ENCODE results near the gene DNASE2.
"Not testable (repeated sequence)": the region's sequence is repeated elsewhere in the genome, so short reads cannot be mapped to it uniquely, and the experiment has no call there.

Gene DNASE2

GRCh38 chr19:12865746-12866415 lies 15.4 kb downstream of the DNASE2 start:
- no peak for DNase-seq (ENCODE audit: extremely low read depth in 1 of 2, low read depth in 1 of 2)

GRCh38 chr19:12864721-12865715 lies 16.2 kb downstream of the DNASE2 start:
- no peak for DNase-seq (ENCODE audit: extremely low read depth in 1 of 2, low read depth in 1 of 2)

GRCh38 chr19:12864143-12864542 lies 17.1 kb downstream of the DNASE2 start:
- no peak for DNase-seq (ENCODE audit: extremely low read depth in 1 of 2, low read depth in 1 of 2)

DNA sequence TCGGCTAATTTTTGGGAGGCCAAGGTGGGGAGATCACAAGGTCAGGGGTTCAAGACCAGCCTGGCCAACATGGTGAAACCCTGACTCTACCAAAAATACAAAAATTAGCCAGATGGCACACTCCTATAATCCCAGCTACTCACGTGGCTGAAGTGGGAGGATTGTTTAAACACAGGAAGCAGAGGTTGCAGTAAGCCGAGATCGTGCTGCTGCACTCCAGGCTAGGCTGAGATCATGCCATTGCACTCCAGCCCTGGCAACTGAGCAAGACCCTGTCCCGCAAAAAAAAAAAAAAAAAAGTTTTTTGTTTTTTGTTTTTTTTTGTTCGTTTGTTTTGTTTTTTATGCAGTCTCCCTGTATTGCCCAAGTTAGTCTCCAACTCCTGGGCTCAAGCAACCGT lies 21.7 kb downstream of the DNASE2 start:
- no peak for DNase-seq (ENCODE audit: extremely low read depth in 1 of 2, low read depth in 1 of 2)

GRCh38 chr19:12858041-12858928 lies 23.0 kb downstream of the DNASE2 start:
- DNase-seq (ENCODE audit: extremely low read depth in 1 of 2, low read depth in 1 of 2): no peak

DNA sequence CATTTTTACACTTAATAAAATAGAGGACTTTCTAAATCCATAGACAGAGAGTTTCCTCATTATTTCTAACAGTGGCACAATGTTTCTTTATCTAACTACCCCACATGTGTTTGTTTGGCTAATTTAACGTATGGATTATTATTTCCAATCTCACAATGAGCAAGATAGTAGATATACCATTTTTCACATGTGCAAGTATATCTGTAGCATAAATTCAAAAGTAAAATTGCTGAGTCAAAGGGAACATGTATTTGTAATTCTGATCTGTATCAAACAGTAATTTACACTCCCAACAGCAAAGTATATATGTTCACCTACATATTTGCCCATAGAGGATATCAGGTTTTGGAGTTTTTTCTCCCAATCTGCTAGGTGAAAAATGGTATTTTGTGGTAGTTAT lies 24.6 kb downstream of the DNASE2 start:
- DNase-seq (ENCODE audit: extremely low read depth in 1 of 2, low read depth in 1 of 2): no peak

DNA sequence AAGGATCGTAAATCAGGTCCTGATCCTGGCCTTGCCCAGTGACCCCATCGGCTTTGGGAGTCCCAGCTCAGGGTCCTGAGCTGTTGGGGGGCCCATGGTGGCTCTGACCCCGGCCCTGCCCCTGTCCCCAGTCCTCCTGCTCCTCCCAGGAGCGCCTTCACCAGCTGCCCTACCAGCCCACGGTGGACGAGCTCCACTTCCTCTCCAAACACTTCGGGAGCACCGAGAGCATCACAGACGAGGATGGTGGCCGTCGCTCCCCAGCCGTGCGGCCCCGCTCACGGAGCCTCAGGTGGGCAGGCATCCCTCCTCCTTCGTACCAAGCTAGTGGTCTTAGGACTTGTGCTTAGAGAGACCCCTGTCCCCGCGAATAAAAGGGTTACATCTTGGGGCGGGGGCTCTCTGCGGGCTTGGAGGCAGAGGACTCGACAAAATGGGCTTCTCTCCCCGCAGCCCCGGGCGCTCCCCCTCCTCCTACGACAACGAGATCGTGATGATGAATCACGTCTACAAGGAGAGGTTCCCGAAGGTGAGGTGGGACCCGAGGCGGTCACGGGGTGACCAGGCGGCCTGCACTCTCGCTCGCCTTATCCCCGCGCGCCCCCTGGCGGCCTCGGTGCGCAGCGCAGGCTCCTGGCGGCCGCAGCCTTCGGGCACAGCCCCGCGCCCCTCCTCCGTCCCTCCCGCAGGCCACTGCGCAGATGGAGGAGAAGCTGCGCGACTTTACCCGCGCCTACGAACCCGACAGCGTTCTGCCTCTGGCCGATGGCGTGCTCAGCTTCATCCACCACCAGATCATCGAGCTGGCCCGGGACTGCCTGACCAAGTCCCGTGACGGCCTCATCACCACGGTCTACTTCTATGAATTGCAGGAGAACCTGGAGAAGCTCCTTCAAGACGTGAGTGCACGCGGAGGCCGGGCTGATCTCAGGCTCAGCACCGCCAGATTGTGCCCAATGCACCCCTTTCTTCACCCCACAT lies 33.8 kb downstream of the DNASE2 start:
- peak; percentile 76 to 78 for DNase-seq (ENCODE audit: extremely low read depth in 1 of 2, low read depth in 1 of 2)

DNA sequence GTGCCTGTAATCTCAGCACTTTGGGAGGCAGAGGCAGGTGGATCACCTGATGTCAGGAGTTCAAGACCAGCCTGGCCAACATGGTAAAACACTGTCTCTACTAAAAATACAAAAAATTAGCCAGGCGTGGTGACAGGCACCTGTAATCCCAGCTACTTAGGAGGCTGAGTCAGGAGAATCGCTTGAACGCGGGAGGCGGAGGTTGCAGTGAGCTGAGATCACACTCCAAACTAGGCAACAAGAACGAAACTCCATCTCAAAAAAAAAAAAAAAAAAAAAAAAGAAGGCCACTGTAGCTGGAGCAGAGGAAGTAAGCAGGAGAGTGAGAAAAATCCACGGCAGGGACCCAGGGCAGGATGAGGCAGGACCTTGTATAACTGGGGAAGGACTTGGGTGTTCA lies 34.6 kb downstream of the DNASE2 start:
- not testable (repeated sequence) for DNase-seq (ENCODE audit: extremely low read depth in 1 of 2, low read depth in 1 of 2)

DNA sequence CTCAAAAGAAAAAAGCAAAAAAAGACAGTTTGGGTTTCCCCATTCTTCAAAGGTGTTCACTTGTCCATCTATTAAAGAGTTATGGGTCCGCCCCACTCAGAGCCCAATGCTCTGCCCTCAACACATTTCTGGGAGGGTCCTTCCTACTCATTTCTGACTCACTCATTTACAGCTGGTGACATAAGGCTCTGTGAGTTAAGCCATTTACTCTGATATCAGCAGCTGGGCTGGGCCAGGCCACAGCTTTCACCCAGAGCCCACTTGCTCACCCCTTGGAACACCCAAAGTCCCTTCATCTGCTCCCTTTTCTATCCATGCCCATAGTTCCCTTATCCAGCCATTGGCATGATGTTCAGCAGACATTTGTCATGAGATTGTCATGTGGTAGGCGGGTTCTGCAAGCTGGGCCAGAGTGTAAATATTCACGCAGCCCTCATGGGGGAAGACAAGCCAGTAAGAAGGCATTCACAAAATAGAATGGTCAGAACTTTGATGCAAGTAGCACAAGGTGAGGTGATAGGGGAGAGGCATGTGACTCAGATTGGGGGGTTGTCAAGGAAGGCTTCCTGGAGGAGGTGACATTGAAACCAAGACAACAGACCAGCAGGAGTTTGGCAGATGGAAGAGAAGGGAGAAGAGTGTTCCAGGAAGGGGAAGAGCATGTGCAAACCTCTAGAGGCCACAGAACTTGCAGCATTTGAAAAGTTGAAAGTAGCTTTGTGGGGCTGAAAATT lies 37.1 kb downstream of the DNASE2 start:
- no peak for DNase-seq (ENCODE audit: extremely low read depth in 1 of 2, low read depth in 1 of 2)

DNA sequence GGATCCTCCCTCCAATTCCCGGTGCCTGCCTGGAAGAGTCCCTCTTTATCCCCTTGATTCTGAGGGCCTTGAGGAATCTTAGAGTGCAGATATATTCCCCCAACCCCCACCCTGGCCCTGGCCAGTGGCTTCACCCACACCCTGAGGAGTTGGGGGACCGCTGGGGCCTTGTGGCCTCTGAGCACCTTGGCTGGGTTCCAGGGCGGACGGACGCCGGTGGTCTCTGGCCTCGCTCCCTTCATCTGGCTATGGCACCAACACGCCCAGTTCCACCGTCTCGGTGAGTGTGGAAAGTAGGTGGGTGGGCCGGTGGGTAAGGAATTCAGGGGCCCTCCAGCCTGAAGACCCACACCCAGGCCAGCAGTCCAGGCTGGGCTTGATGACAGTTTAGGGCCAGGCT lies 37.9 kb downstream of the DNASE2 start:
- no peak for DNase-seq (ENCODE audit: extremely low read depth in 1 of 2, low read depth in 1 of 2)

GRCh38 chr19:12842511-12842910 lies 38.7 kb downstream of the DNASE2 start:
- DNase-seq (ENCODE audit: extremely low read depth in 1 of 2, low read depth in 1 of 2): no peak

DNA sequence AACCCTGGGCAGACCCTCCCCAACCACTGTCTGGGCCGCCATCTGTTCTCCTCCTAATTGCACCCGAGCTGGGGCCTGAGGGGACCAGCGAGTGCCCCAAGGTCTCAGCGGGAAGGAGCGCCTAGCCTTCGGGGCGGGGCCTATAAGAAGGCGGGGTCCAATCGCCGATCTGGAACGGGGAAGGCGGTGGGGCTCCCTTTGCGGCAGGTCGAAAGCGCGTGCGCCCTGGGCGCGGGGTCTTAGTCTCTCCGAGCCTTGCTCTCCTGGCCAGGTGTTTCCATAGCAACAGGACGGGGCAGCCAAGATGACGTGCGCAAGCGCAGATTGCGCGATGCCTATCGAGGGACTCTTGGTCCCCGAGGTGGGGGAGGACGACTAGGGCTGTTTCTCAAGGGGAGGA lies 40.2 kb downstream of the DNASE2 start:
- DNase-seq (ENCODE audit: extremely low read depth in 1 of 2, low read depth in 1 of 2): no peak

- peak in 1 of 2 donors; percentile 63 for DNase-seq (ENCODE audit: extremely low read depth in 1 of 2, low read depth in 1 of 2)
Observed at GRCh38 chr19:12840091-12841079, 40.9 kb downstream of the DNASE2 start.

DNA sequence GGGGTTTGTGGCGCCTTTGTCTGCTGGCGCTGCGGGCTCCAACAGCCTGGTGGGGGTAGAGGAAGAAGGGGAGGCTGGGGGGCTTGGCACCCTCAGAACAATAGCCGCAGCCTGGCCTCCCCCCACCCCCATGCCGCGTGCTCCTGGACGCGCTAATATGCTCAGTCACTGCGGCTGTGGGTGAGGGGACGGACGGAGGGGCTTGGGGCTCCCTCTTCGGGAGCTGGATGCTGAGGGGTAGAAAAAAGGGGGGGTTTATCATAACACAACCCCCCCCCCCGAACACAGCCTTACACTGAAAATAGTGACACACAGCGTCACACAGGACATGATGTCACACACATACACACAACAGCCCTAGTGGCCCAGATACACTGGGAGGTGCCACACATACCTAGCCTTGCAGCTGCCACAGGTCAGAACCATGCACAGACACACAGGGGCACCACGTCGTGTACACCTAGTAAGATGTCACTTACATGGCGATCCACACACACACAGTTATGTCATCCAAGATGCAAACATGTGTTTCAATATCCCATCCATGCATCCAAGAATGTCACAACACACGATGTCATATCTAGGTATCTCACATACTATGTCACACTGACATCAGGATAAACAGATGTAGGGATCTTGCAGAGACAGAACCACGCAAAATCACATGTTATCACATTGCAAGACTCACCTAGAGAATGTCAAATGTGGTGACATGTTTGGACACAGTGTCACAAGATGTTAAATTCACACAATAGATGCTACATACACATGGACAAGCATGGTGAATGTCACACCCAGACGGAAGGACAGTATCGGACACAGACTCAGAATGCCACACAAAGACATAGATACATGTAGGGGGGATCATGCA lies 42.1 kb downstream of the DNASE2 start:
- no peak for DNase-seq (ENCODE audit: extremely low read depth in 1 of 2, low read depth in 1 of 2)

DNA sequence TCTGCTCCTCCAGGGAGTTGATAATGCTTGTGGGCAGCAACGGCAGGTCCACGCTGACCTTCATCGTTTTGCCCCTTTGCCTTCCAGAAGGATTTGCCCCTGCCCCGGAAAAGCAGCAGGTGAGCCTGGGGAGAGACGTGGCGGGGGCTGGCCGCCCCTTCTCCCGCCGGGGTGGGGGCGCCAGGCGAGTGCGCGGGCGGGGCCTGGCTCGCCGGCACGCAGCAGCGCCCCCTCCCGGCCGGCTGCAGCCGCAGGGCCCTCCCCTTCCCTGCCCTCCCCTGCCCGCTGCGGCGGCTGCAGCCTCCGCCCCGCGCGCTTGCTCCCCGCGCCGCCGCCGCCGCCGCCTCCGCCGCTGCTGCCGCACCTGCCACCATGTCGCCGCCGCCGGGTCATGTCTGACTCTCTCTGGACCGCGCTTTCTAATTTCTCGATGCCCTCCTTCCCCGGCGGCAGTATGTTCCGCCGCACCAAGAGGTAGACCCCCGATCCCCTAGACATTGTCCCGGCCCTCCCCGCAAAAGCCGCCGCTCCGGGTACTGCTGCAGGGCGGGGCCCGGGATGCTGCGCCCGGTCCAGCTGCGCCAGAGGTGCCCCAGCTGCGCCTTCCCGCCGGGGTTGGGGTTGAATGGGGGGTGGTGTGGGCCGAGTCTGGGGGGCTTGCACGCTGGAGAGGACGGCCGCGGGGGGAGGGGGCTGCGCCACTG lies 42.9 kb downstream of the DNASE2 start, which contains the start of gene MAST1:
Gene MAST1 (plus strand): TSS at position 334 of the 704 bp plus-strand sequence. CDS start 58 bp downstream, at position 392.
- DNase-seq (ENCODE audit: extremely low read depth in 1 of 2, low read depth in 1 of 2): no peak

GRCh38 chr19:12837225-12837624 lies 44.0 kb downstream of the DNASE2 start:
- DNase-seq (ENCODE audit: extremely low read depth in 1 of 2, low read depth in 1 of 2): no peak
